GM12878 (cell line): ENCODE measurements around the gene PRKAA1. TPM values are rescaled to one million over a fixed set of nuclear protein-coding genes. Genes with fewer than 3 reads are reported as not detected.

Source experiments
- ATAC-seq: fragments of 200-7000 bp; cut with Tn5 transposase; 3 replicates; pipeline ENCODE4 v1.9.1; 2020; ENCODE audit warnings: mild to moderate bottlenecking, moderate library complexity
- BruUV-seq: library from RNA; stranded (reverse); fragments of 400-500 nt; replicated peaks from 2 replicates; lab custom pipeline; 2021; lab: Mats Ljungman, UMichigan
- CTCF ChIA-PET: fragments of 300-600 bp; sonication (Branson Sonifier 250); formaldehyde crosslinking; extraction: SDS; loops from one replicate; lab custom pipeline; 2021; ENCODE audit warnings: inconsistent platforms; lab: Yijun Ruan, JAX
- POLR2A ChIA-PET: fragments of 350-600 bp; formaldehyde crosslinking; extraction: SDS; loops from one replicate; lab custom pipeline; 2021; ENCODE audit warnings: inconsistent platforms; lab: Charles Lee
- RAD21 ChIA-PET: fragments of 300-600 bp; sonication (Branson Sonifier 250); formaldehyde crosslinking; loops from one replicate; lab custom pipeline; 2023; ENCODE audit warnings: antibody characterized with exemption; ENCODE audit not compliant: unreplicated experiment; lab: Charles Lee
- SMC1A ChIA-PET: fragments of 300-600 bp; sonication (Branson Sonifier 250); formaldehyde crosslinking; loops from one replicate; lab custom pipeline; 2023; ENCODE audit not compliant: unreplicated experiment, uncharacterized antibody; lab: Charles Lee
- DNase-seq: peaks from one replicate; pipeline ENCODE4 v3.0.0-alpha.2; 2011; ENCODE audit warnings: low read depth, low spot score
- FAIRE-seq: peaks from 3 replicates; lab custom pipeline; 2011; peaks lifted over from hg19 to GRCh38; lab: Jason Lieb, UNC
- H2AFZ ChIP-seq: 2 replicates; pipeline ENCODE4 v1.6.0; 2011; ENCODE audit warnings: low read depth, low read length, control low read depth; ENCODE audit not compliant: control insufficient read depth
- H3K27ac ChIP-seq: 2 replicates; pipeline ENCODE4 v1.5.1; 2011; ENCODE audit warnings: control low read depth; ENCODE audit not compliant: control insufficient read depth, insufficient read depth
- H3K27me3 ChIP-seq, 2 experiments: replicated peaks in 1 of 2; 2 replicates each; pipeline versions ENCODE4 v1.6.0 to v1.6.1; 2011; ENCODE audit warnings: low read length in 1 of 2; ENCODE audit not compliant: control insufficient read depth in 2 of 2, insufficient read depth in 2 of 2
- H3K36me3 ChIP-seq, 2 experiments: 2 replicates each; pipeline ENCODE4 v1.5.1; 2011; ENCODE audit warnings: low read length in 1 of 2; ENCODE audit not compliant: control insufficient read depth in 2 of 2, insufficient read depth in 2 of 2
- H3K4me1 ChIP-seq: 2 replicates; pipeline ENCODE4 v1.6.1; 2011; ENCODE audit warnings: mild to moderate bottlenecking, low read length, moderate library complexity, mixed read lengths; ENCODE audit not compliant: control insufficient read depth, insufficient read depth
- H3K4me2 ChIP-seq: 2 replicates; pipeline ENCODE4 v1.6.0; 2011; ENCODE audit warnings: control low read depth; ENCODE audit not compliant: control insufficient read depth, insufficient read depth
- H3K4me3 ChIP-seq: fragments of 200-600 bp; sonication (generic); 2 replicates; pipeline ENCODE4 v1.5.1; 2016
- H3K79me2 ChIP-seq: 2 replicates; pipeline ENCODE4 v1.6.0; 2011; ENCODE audit warnings: low read length; ENCODE audit not compliant: control insufficient read depth, insufficient read depth
- H3K9ac ChIP-seq: 2 replicates; pipeline ENCODE4 v1.8.0; 2011; ENCODE audit warnings: low read length, control low read depth, mixed read lengths; ENCODE audit not compliant: control insufficient read depth, insufficient read depth
- H3K9me3 ChIP-seq: replicated peaks from 3 replicates; pipeline ENCODE4 v1.5.1; 2011; ENCODE audit warnings: mild to moderate bottlenecking, low read length; ENCODE audit not compliant: control insufficient read depth, insufficient read depth
- H4K20me1 ChIP-seq: 2 replicates; pipeline ENCODE4 v1.6.0; 2011; ENCODE audit not compliant: control insufficient read depth, insufficient read depth
- NFIC ChIP-seq: IDR thresholded peaks from 2 replicates; pipeline ENCODE4 v1.6.1; 2012; ENCODE audit warnings: low read depth, mild to moderate bottlenecking, inconsistent platforms, low read length, moderate library complexity
- RELB ChIP-seq: fragments of 450-650 bp; IDR thresholded peaks from 2 replicates; pipeline ENCODE4 v1.6.1; 2017; ENCODE audit warnings: low read depth, mild to moderate bottlenecking, moderate library complexity
- SIX5 ChIP-seq: IDR thresholded peaks from 2 replicates; pipeline ENCODE4 v1.6.1; 2011; ENCODE audit warnings: mild to moderate bottlenecking, low read depth, low read length, moderate library complexity; ENCODE audit not compliant: severe bottlenecking
- TARDBP ChIP-seq: IDR thresholded peaks from 2 replicates; pipeline ENCODE4 v1.6.1; 2016; ENCODE audit warnings: borderline replicate concordance
- YY1 ChIP-seq: IDR thresholded peaks from 2 replicates; pipeline ENCODE4 v1.6.1; 2011; ENCODE audit warnings: low read depth, mild to moderate bottlenecking, low read length
- ZNF384 ChIP-seq: IDR thresholded peaks from 2 replicates; pipeline ENCODE4 v1.6.1; 2012; ENCODE audit warnings: low read depth, mild to moderate bottlenecking, low read length, improper control_type of control experiment, borderline replicate concordance
- WGBS: methylation state at CpG from one replicate; pipeline ENCODE4 v1.1.6; 2016; ENCODE audit warnings: low lambda C conversion rate; ENCODE audit not compliant: insufficient replicate concordance, insufficient coverage; ENCODE audit errors: missing lambda C conversion rate; 5-methylcytosine and 5-hydroxymethylcytosine counted together
- in situ Hi-C: fragments of 300-500 bp; cut with MboI; formaldehyde crosslinking; loops from 9 replicates; pipeline ENCODE4 v1.14.3; 2018; ENCODE audit warnings: mixed read lengths
- intact Hi-C: fragments of 100-400 bp; cut with micrococcal nuclease; formaldehyde crosslinking; loops from one replicate; pipeline ENCODE4 v1.14.2; 2022; ENCODE audit not compliant: unreplicated experiment
- polyA plus RNA-seq, 11 experiments: library from polyadenylated mRNA; depleted of rRNA in 4 of 11; unstranded in 6 of 11; stranded (reverse) in 5 of 11; fragments of >200 nt; fragmentation: Nextera tagmentation in 4 of 11; fragmentation: Illumina TruSeq in 1 of 11; extraction: Ambion mirVana in 4 of 11; extraction: Trizol in 1 of 11; gene quantifications; 1 replicate in 1 of 11; 2 replicates in 10 of 11; pipeline versions ENCODE4 v1.2.1 to v1.2.3, GENCODE V29; 2011 to 2016; ENCODE audit warnings: inconsistent platforms in 2 of 11, missing spikeins in 2 of 11, low read depth in 1 of 11
- total RNA-seq, 4 experiments: library from RNA; depleted of rRNA in 3 of 4; stranded (reverse); fragments of >200 nt in 3 of 4; fragmentation: Illumina TruSeq in 1 of 4; extraction: Trizol in 1 of 4; gene quantifications; 2 replicates each; pipeline versions ENCODE4 v1.2.1 to v1.2.3, GENCODE V29; 2013 to 2021

The PRKAA1 gene
- total and polyA plus RNA-seq, 10 of the 15 experiments (the other 5 are each of a cell fraction or from before 2014, with no cell fraction given), result 13.6 to 55.5 (median 29.6) TPM

- TF ChIP-seq RELB, result no peak
- no peak for TF ChIP-seq ZNF384
- TF ChIP-seq SIX5, result no peak
- TF ChIP-seq NFIC, result no peak
- no peak for TF ChIP-seq TARDBP
These were observed 15.6 kb upstream of the PRKAA1 start (continued) for GRCh38 chr5:40813698-40814281.

- in situ Hi-C loops, result no loop called here
- no peak overlapping the region for H2AFZ ChIP-seq
- CTCF ChIA-PET, result interaction anchor here (1.4 kb wide), 1 partner anchor 20 kb away, joined by 3 read pairs; no protein-coding TSS in a partner anchor
- SMC1A ChIA-PET, result interaction anchor here (1.2 kb wide), 1 partner anchor 15 kb away, joined by 3 read pairs; no protein-coding TSS in a partner anchor
- H3K27ac ChIP-seq, result no peak overlapping the region
- no peaks in the 10 kb centered on the region for H4K20me1 ChIP-seq
- 100% methylated on average over 1 of the region's 1 CpG for WGBS
- RAD21 ChIA-PET, result no interaction called here
- intact Hi-C loops, result no loop called here
- no peak for TF ChIP-seq YY1
- ATAC-seq (no peak), DNase-seq (no peak), FAIRE-seq (no peak)
- H3K4me2 ChIP-seq, result no peak overlapping the region
- no peak overlapping the region for H3K9ac ChIP-seq
- no peaks in the 10 kb centered on the region for H3K9me3 ChIP-seq
- H3K4me3 ChIP-seq, result no peak overlapping the region
- no peaks in the 10 kb centered on the region for H3K4me1 ChIP-seq
- BruUV-seq, result no TSS peak
- H3K79me2 ChIP-seq, result no peaks in the 10 kb centered on the region
- H3K36me3 ChIP-seq, result no peaks in the 10 kb centered on the region
- POLR2A ChIA-PET, result no interaction called here
- no peaks in the 10 kb centered on the region for H3K27me3 ChIP-seq
These were observed 14.0 kb upstream of the PRKAA1 start for GRCh38 chr5:40812125-40812524.
